Measurements from ENCODE around the gene ANKS6. TPM values are rescaled to one million over a fixed set of nuclear protein-coding genes. Genes with fewer than 3 reads are reported as not detected.

Gene ANKS6
- total RNA-seq, 4 donors from 2014 or later = 15.8 to 31.4 (median 23.6) TPM

DNA sequence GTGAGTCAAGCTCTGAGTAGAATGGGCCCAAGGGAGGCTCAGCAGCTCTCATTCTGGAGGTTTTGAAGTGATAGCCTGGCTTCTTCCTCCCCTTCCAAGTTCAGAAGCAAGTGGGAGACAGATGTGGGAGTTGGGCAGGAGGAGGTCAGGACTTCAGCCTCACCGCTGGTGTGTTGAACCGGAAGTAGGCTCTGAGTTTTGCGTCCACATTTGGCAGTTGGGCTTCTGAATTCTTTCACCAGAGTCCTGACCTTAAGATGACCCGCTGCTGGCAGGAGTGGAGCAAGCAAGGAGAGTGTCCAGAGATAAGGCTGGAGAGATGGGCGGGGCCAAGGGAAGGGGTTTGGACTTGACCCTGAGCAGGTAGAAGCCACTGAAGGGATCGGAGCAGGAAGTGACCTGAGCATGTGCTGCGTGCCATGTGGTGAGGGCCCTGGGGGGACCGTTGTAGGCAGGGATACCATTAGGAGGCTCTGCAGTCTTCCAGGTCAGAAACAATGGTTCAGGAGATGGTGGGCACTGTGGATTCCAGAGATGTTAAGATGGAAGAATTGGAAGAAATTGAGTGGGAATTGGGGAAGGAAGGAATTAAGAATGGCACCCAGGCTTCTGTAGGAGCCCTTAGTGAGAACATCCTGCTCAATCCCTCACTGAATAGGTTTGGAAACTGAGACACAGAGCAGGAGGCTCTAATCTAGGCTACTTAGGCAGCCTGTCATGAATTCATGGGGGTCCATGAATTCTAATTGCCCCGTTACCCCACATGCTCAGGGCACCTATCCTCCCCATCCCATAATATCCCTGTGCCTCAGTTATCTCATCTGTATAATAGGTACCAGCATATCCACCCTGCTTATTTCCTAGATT lies 37.0 kb upstream of the ANKS6 start:
- intact Hi-C loops (cut with DNase I) = no loop called here
- Histone ChIP-seq H3K27me3 (no peaks in the 10 kb centered on the region), H3K36me3 (peaks cover 0 to 36% (median 8%) of the 10 kb centered on the region in 4 donors), H3K4me3 (no peak overlapping the region), H3K27ac (replicated peaks in 1 of 4) (no peak overlapping the region), H3K4me1 (no peaks in the 10 kb centered on the region), H3K9me3 (no peaks in the 10 kb centered on the region)
- WGBS = 87% methylated on average over 9 of the region's 9 CpGs
- DNase-seq (ENCODE audit: extremely low spot score) = no peak
- TF ChIP-seq POLR2A (IDR thresholded peaks at IDR 0.05; ENCODE audit: low read depth) = no peak
- TF ChIP-seq, protein P1, sequence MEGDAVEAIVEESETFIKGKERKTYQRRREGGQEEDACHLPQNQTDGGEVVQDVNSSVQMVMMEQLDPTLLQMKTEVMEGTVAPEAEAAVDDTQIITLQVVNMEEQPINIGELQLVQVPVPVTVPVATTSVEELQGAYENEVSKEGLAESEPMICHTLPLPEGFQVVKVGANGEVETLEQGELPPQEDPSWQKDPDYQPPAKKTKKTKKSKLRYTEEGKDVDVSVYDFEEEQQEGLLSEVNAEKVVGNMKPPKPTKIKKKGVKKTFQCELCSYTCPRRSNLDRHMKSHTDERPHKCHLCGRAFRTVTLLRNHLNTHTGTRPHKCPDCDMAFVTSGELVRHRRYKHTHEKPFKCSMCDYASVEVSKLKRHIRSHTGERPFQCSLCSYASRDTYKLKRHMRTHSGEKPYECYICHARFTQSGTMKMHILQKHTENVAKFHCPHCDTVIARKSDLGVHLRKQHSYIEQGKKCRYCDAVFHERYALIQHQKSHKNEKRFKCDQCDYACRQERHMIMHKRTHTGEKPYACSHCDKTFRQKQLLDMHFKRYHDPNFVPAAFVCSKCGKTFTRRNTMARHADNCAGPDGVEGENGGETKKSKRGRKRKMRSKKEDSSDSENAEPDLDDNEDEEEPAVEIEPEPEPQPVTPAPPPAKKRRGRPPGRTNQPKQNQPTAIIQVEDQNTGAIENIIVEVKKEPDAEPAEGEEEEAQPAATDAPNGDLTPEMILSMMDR (IDR thresholded peaks at IDR 0.05) = no peak
- TF ChIP-seq EP300 (IDR thresholded peaks at IDR 0.05) = no peak
- no peak for TF ChIP-seq POLR2AphosphoS5 (IDR thresholded peaks at IDR 0.05)

DNA sequence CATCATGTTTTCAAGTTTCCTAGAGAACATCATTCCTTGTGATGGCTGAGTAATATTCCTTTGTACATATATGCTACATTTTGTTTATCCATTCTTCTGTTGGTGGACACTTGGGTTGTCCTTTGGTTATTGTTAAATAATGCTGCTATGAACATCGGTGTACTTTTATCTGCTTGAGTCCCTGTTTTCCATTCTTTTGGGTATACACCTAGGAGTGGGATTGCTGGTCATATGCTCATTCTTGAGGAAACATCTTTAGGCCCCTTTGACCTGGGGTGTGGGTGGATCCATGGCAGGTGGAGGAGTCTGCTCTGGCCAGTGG lies 36.4 kb upstream of the ANKS6 start:
- H3K4me1 ChIP-seq = no peaks in the 10 kb centered on the region
- WGBS = 94% methylated on average over 1 of the region's 1 CpG
- H3K27me3 ChIP-seq = no peaks in the 10 kb centered on the region
- H3K27ac ChIP-seq (replicated peaks in 1 of 4) = no peak overlapping the region
- H3K9me3 ChIP-seq = no peaks in the 10 kb centered on the region
- intact Hi-C loops (cut with DNase I) = no loop called here
- no peak overlapping the region for H3K4me3 ChIP-seq
- DNase-seq (ENCODE audit: extremely low spot score) = no peak
- H3K36me3 ChIP-seq = peaks cover 0 to 37% (median 8%) of the 10 kb centered on the region in 4 donors
- TF ChIP-seq POLR2AphosphoS5 (IDR thresholded peaks at IDR 0.05) (no peak), EP300 (IDR thresholded peaks at IDR 0.05) (no peak), POLR2A (IDR thresholded peaks at IDR 0.05; ENCODE audit: low read depth) (no peak)
- TF ChIP-seq, protein P1 (IDR thresholded peaks at IDR 0.05) = no peak

DNA sequence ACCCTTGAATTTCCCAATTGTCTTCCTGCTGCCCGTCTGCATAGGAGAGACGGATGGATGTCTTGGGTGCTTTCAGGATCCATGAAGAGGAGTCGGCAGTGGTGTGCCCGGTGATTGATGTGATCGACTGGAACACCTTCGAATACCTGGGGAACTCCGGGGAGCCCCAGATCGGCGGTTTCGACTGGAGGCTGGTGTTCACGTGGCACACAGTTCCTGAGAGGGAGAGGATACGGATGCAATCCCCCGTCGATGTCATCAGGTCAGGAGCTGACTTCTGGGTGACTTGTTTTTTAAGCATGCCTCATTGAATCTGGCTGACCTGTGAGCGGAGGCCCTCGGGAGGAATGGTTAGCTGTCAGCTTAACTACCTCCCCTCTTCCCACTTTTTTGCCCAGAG lies 35.3 kb upstream of the ANKS6 start:
- H3K36me3 ChIP-seq = peaks cover 0 to 38% (median 8%) of the 10 kb centered on the region in 4 donors
- TF ChIP-seq POLR2AphosphoS5 (IDR thresholded peaks at IDR 0.05) (no peak), EP300 (IDR thresholded peaks at IDR 0.05) (no peak), POLR2A (IDR thresholded peaks at IDR 0.05; ENCODE audit: low read depth) (no peak)
- TF ChIP-seq, protein P1 (IDR thresholded peaks at IDR 0.05) = no peak
- no peak overlapping the region for H3K4me3 ChIP-seq
- H3K27ac ChIP-seq (replicated peaks in 1 of 4) = no peak overlapping the region
- no peaks in the 10 kb centered on the region for H3K9me3 ChIP-seq
- 90% methylated on average over 16 of the region's 16 CpGs for WGBS
- no peak for DNase-seq (ENCODE audit: extremely low spot score)
- intact Hi-C loops (cut with DNase I) = no loop called here
- no peaks in the 10 kb centered on the region for H3K4me1 ChIP-seq
- H3K27me3 ChIP-seq = no peaks in the 10 kb centered on the region

DNA sequence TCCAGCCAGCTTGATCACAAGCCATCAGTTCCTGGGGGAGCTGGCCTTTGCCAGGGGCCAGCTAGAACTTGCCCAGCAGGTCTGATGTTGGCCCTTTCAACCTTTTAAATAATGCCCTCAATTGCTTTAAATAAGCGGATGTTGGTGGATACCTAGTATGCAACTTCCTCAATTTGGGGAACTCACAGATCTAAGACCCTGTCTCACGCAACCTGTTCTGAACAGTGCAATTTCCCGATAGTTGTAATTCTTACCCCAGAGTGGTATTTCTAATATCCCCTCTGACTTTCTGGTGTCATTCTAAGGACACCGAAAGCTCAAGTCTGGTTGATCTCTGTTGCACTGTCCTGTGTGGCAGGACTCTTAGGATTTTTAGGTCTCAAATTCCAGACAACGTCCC lies 34.2 kb upstream of the ANKS6 start:
- DNase-seq (ENCODE audit: extremely low spot score) = no peak
- no peak overlapping the region for H3K27ac ChIP-seq (replicated peaks in 1 of 4)
- H3K27me3 ChIP-seq = no peaks in the 10 kb centered on the region
- no peak for TF ChIP-seq POLR2AphosphoS5 (IDR thresholded peaks at IDR 0.05)
- no peak for TF ChIP-seq EP300 (IDR thresholded peaks at IDR 0.05)
- TF ChIP-seq, protein P1 (IDR thresholded peaks at IDR 0.05) = no peak
- TF ChIP-seq POLR2A (IDR thresholded peaks at IDR 0.05; ENCODE audit: low read depth) = no peak
- intact Hi-C loops (cut with DNase I) = no loop called here
- no peaks in the 10 kb centered on the region for H3K4me1 ChIP-seq
- 92% methylated on average over 5 of the region's 5 CpGs for WGBS
- no peaks in the 10 kb centered on the region for H3K9me3 ChIP-seq
- peaks cover 0 to 33% (median 10%) of the 10 kb centered on the region in 4 donors for H3K36me3 ChIP-seq
- no peak overlapping the region for H3K4me3 ChIP-seq

Data from esophagus muscularis mucosa (tissue), 4 donors.